HG03095 (cell line): ENCODE results near the gene CBLB.
A peak's percentile ranks its signal among the peaks of the same experiment; 100 is the strongest.

ENCODE experiments used
- ATAC-seq: cut with Tn5 transposase; IDR thresholded peaks from one replicate; pipeline ENCODE4 v1.9.1; 2021; ENCODE audit warnings: moderate library complexity; ENCODE audit not compliant: unreplicated experiment

CBLB gene

GRCh38 chr3:105876780-105877327 is 8.0 kb upstream of the CBLB start:
- ATAC-seq: peak; percentile 59

GRCh38 chr3:105869861-105870755 is 1.3 kb upstream of the CBLB start:
- ATAC-seq: no peak

GRCh38 chr3:105869531-105869833 is 670 bp upstream of the CBLB start:
- ATAC-seq: no peak

GRCh38 chr3:105868431-105868741 is 426 bp downstream of the CBLB start:
- peak; percentile 1 for ATAC-seq

- no peak for ATAC-seq
These were observed 941 bp downstream of the CBLB start for GRCh38 chr3:105867712-105868430.

GRCh38 chr3:105866656-105867653 is 1.9 kb downstream of the CBLB start:
- peak; percentile 30 for ATAC-seq

GRCh38 chr3:105865867-105866350 is 2.9 kb downstream of the CBLB start:
- ATAC-seq: no peak

GRCh38 chr3:105865016-105865623 is 3.7 kb downstream of the CBLB start:
- ATAC-seq: no peak

GRCh38 chr3:105864212-105864611 is 4.6 kb downstream of the CBLB start:
- ATAC-seq: no peak

GRCh38 chr3:105863608-105864007 is 5.2 kb downstream of the CBLB start:
- ATAC-seq: no peak

GRCh38 chr3:105862217-105862616 is 6.6 kb downstream of the CBLB start:
- ATAC-seq: peak; percentile 66

- no peak for ATAC-seq
These were observed 8.2 kb downstream of the CBLB start for GRCh38 chr3:105860641-105861040.

GRCh38 chr3:105858017-105858416 is 10.8 kb downstream of the CBLB start:
- no peak for ATAC-seq

- no peak for ATAC-seq
These were observed 11.2 kb downstream of the CBLB start for GRCh38 chr3:105857601-105858000.

- ATAC-seq: no peak
These were observed 12.2 kb downstream of the CBLB start for GRCh38 chr3:105856605-105857004.

- peak; percentile 88 for ATAC-seq
These were observed 14.9 kb downstream of the CBLB start for GRCh38 chr3:105853801-105854432.

- ATAC-seq: no peak
These were observed 17.2 kb downstream of the CBLB start for GRCh38 chr3:105851582-105851981.

GRCh38 chr3:105851176-105851575 is 17.6 kb downstream of the CBLB start:
- ATAC-seq: no peak

GRCh38 chr3:105850593-105850992 is 18.2 kb downstream of the CBLB start:
- ATAC-seq: no peak

GRCh38 chr3:105848821-105849220 is 20.0 kb downstream of the CBLB start:
- ATAC-seq: no peak
